GM19240 (cell line): Measurements from ENCODE around the gene FUZ.
A peak's percentile ranks its signal among the peaks of the same experiment; 100 is the strongest.

Experiments
- DNase-seq: peaks from one replicate; pipeline ENCODE4 v3.0.0; 2011; ENCODE audit warnings: low spot score; ENCODE audit not compliant: insufficient read length

The FUZ gene

GRCh38 chr19:49851456-49852259 lies 38.6 kb upstream of the FUZ start:
- no peak for DNase-seq

GRCh38 chr19:49850487-49851342 lies 37.6 kb upstream of the FUZ start, which contains the start of gene PTOV1:
TSS of gene PTOV1 (plus strand) at chr19:49851159.
- DNase-seq: peak; percentile 96

- no peak for DNase-seq
These were observed 37.1 kb upstream of the FUZ start for GRCh38 chr19:49850221-49850486.

GRCh38 chr19:49849433-49850220 lies 36.5 kb upstream of the FUZ start:
- no peak for DNase-seq

- no peak for DNase-seq
These were observed 35.8 kb upstream of the FUZ start for GRCh38 chr19:49848938-49849337.

GRCh38 chr19:49847731-49848696 lies 34.9 kb upstream of the FUZ start:
- no peak for DNase-seq

- DNase-seq: no peak
These were observed 33.3 kb upstream of the FUZ start for GRCh38 chr19:49846408-49846807.

GRCh38 chr19:49845414-49845813 lies 32.3 kb upstream of the FUZ start:
- no peak for DNase-seq

- no peak for DNase-seq
These were observed 31.3 kb upstream of the FUZ start for GRCh38 chr19:49844138-49845095.

- no peak for DNase-seq
These were observed 30.2 kb upstream of the FUZ start for GRCh38 chr19:49843265-49843664.

GRCh38 chr19:49840736-49841249 lies 27.7 kb upstream of the FUZ start:
- no peak for DNase-seq

DNA sequence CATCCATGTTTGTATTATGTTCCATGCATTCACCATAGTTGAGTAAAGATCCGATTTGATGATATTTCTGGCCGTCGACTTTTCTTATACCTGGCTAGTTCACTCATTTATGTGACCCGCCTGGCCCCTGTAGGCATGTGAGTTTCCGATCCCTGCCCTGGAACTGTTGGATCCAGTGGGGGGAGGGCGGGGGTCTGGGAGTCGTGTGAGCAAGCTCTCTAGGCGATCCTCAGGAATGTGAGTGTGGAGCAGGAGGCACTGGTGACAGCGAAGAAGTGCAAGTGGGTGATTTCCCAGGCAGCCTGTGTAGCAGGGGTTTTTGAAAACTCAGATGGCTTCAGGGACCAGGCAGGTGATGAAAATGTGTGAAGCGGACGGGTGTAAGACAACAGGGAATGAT lies 27.2 kb upstream of the FUZ start:
- DNase-seq: no peak

- DNase-seq: no peak
These were observed 26.6 kb upstream of the FUZ start for GRCh38 chr19:49839713-49840112.

DNA sequence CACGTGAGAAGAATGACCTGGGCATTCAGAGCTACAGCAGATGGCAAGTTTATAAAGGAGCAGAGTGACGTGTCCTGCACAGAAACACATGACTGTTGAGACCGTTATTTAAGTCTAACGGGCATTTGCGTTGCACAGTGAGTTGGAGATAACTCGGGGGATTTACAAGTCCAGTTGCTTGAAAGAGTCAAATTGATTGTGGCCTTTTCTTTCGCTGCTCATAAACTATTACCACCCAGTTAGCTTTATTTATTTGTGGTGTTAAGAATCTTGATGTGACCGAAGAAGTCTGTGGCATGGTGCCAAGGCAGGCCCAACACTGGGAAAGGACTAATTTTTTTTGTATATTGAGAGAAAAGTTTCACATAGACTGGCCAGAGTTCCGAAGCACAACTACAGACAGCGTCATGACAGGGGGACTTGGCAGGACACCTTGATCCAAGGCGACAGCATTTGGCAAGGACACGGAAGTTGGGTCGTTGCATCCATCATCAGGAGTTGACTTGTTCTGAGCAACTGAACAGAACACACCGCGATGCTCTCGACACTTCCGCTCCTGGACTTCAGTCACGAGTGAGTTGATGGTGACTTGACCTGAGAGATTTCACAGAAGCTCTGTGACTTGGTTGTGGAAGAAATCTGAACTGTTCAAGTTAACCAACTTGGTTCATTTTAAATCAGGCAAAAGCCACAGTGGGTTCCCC lies 25.9 kb upstream of the FUZ start:
- DNase-seq: no peak

DNA sequence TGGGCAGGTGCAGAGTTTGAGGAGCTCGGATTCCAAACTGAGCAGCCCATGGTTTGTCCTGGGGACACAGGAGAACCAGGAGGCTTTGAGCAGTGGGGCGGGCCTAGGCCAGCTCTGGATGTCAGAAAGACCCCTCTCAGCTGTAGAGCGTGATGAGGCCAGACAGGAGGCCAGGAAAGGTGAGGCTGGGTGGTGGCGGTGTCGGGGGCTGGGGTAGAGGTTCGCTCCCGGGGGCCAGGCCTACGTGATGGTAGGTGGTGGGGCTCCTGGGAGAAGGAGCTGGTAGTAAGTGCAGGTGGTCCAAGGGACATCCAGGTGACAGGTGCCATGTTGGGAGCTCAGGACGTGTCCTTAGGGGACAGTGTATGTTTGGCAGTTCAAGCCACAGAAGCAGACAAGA lies 24.3 kb upstream of the FUZ start:
- no peak for DNase-seq

- DNase-seq: no peak
These were observed 23.9 kb upstream of the FUZ start for GRCh38 chr19:49837009-49837310.

GRCh38 chr19:49836176-49837008 lies 23.3 kb upstream of the FUZ start:
- no peak for DNase-seq

DNA sequence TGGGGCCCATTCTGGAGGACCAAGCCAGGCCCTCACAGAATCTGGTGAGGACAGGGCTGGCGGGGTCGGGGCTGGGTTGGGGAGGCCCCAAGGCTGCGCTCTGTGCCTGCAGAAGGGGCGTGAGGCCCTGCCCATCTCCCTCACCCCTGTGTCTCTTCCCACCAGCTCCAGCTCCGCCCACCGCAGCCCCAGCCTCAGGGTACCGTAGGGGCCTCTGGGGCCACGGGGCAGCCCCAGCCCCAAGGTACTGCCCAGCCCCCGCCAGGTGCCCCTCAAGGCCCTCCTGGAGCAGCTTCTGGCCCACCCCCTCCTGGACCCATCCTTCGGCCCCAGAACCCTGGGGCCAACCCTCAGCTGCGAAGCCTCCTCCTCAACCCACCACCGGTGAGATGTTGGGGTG lies 22.5 kb upstream of the FUZ start:
- no peak for DNase-seq
